ENCODE data around the gene GDPD4. TPM values are rescaled to one million over a fixed set of nuclear protein-coding genes. Genes with fewer than 3 reads are reported as not detected.

GDPD4 gene
- total RNA-seq, 4 donors from 2014 or later = not detected

GRCh38 chr11:77187111-77187750 is 114.3 kb downstream of the GDPD4 start:
- Histone ChIP-seq H3K36me3 (no peaks in the 10 kb centered on the region), H3K4me3 (no peak overlapping the region), H3K4me1 (no peaks in the 10 kb centered on the region), H3K27me3 (no peaks in the 10 kb centered on the region), H3K9me3 (no peaks in the 10 kb centered on the region), H3K27ac (no peak overlapping the region)
- intact Hi-C loops (cut with DNase I; ENCODE audit: low total_unique reads) = no loop called here
- DNase-seq (no peak), ATAC-seq (no peak)
- no peak for TF ChIP-seq CTCF (IDR thresholded peaks at IDR 0.05 in 4 of 5, conservative IDR thresholded peaks at IDR 0.05 in 1 of 5)
- no peak for TF ChIP-seq POLR2A (IDR thresholded peaks at IDR 0.05)
- in situ Hi-C loops (cut with MboI; ENCODE audit: low sequenced_read_pairs in 4 of 4) = loop anchor here in 3 of 4 donors (5.0 to 10.0 kb wide), 3 partner anchors 60 to 142 kb away; partner anchors contain the start of gene MYO7A (in 3 of the 3)

GRCh38 chr11:77186302-77186701 is 115.2 kb downstream of the GDPD4 start:
- H3K9me3 ChIP-seq = no peaks in the 10 kb centered on the region
- no peak overlapping the region for H3K4me3 ChIP-seq
- TF ChIP-seq CTCF (IDR thresholded peaks at IDR 0.05 in 4 of 5, conservative IDR thresholded peaks at IDR 0.05 in 1 of 5) (no peak), POLR2A (IDR thresholded peaks at IDR 0.05) (no peak)
- H3K36me3 ChIP-seq = no peaks in the 10 kb centered on the region
- intact Hi-C loops (cut with DNase I; ENCODE audit: low total_unique reads) (no loop called here), in situ Hi-C loops (cut with MboI; ENCODE audit: low sequenced_read_pairs in 4 of 4) (loop anchor here in 3 of 4 donors (5.0 to 10.0 kb wide), 3 partner anchors 59 to 142 kb away; partner anchors contain the start of gene MYO7A (in 3 of the 3))
- H3K27me3 ChIP-seq = no peaks in the 10 kb centered on the region
- DNase-seq = no peak
- H3K4me1 ChIP-seq = no peaks in the 10 kb centered on the region
- H3K27ac ChIP-seq = no peak overlapping the region
- no peak for ATAC-seq

- DNase-seq (no peak), ATAC-seq (no peak)
- intact Hi-C loops (cut with DNase I; ENCODE audit: low total_unique reads) (no loop called here), in situ Hi-C loops (cut with MboI; ENCODE audit: low sequenced_read_pairs in 4 of 4) (loop anchor here in 3 of 4 donors (10.0 kb wide), 2 partner anchors 59 to 139 kb away; partner anchors contain the start of gene MYO7A (in 1 of the 3))
- no peaks in the 10 kb centered on the region for H3K27me3 ChIP-seq
- H3K27ac ChIP-seq = no peak overlapping the region
- no peak for TF ChIP-seq CTCF (IDR thresholded peaks at IDR 0.05 in 4 of 5, conservative IDR thresholded peaks at IDR 0.05 in 1 of 5)
- no peak for TF ChIP-seq POLR2A (IDR thresholded peaks at IDR 0.05)
- no peaks in the 10 kb centered on the region for H3K36me3 ChIP-seq
- H3K9me3 ChIP-seq = no peaks in the 10 kb centered on the region
- H3K4me1 ChIP-seq = no peaks in the 10 kb centered on the region
- no peak overlapping the region for H3K4me3 ChIP-seq
Measured at GRCh38 chr11:77184136-77184860, 117.2 kb downstream of the GDPD4 start.

GRCh38 chr11:77183431-77183984 is 118.0 kb downstream of the GDPD4 start:
- in situ Hi-C loops (cut with MboI; ENCODE audit: low sequenced_read_pairs in 4 of 4) = loop anchor here in 3 of 4 donors (10.0 kb wide), 2 partner anchors 59 to 139 kb away; partner anchors contain the start of gene MYO7A (in 1 of the 3)
- DNase-seq = no peak

More at GRCh38 chr11:77183431-77183984, 118.0 kb downstream of the GDPD4 start:
- TF ChIP-seq CTCF (IDR thresholded peaks at IDR 0.05 in 4 of 5, conservative IDR thresholded peaks at IDR 0.05 in 1 of 5) (no peak), POLR2A (IDR thresholded peaks at IDR 0.05) (no peak)
- no peaks in the 10 kb centered on the region for H3K9me3 ChIP-seq
- no peak overlapping the region for H3K27ac ChIP-seq
- no peak for ATAC-seq
- intact Hi-C loops (cut with DNase I; ENCODE audit: low total_unique reads) = no loop called here
- H3K36me3 ChIP-seq = no peaks in the 10 kb centered on the region
- H3K4me1 ChIP-seq = no peaks in the 10 kb centered on the region
- H3K27me3 ChIP-seq = no peaks in the 10 kb centered on the region
- H3K4me3 ChIP-seq = no peak overlapping the region
